ENCODE data around the gene GET4. TPM values are rescaled to one million over a fixed set of nuclear protein-coding genes. Genes with fewer than 3 reads are reported as not detected.

The GET4 gene
- total and polyA plus RNA-seq, 10 of the 15 experiments (the other 5 are each of a cell fraction or from before 2014, with no cell fraction given), result 0.66 to 73.8 (median 34.0) TPM

- TF ChIP-seq ZNF622 (IDR thresholded peaks at IDR 0.05), result no peak
- TF ChIP-seq TCF7 (IDR thresholded peaks at IDR 0.05; ENCODE audit: borderline replicate concordance), result no peak
- no peak for TF ChIP-seq IKZF2 (IDR thresholded peaks at IDR 0.05)
- TF ChIP-seq CREB1 (IDR thresholded peaks at IDR 0.05; ENCODE audit: low read depth), result peak; percentile 75; the same call in 1 of the 2 replicates
- TF ChIP-seq NFXL1 (IDR thresholded peaks at IDR 0.05; ENCODE audit: borderline replicate concordance), result peak; percentile 69; the same call in 1 of the 2 replicates
- no peak for TF ChIP-seq E2F4 (IDR thresholded peaks at IDR 0.05; ENCODE audit: low read depth, low read length)
- TF ChIP-seq ZBTB11 (CRISPR knock-in tag; IDR thresholded peaks at IDR 0.05), result peak; percentile 12; the same call in 1 of the 2 replicates
- TF ChIP-seq PRDM15 (CRISPR knock-in tag; IDR thresholded peaks at IDR 0.05), result no peak
- peak; percentile 98 for TF ChIP-seq FOS (IDR thresholded peaks at IDR 0.05; ENCODE audit: borderline replicate concordance, extremely low read depth, insufficient read length)
- TF ChIP-seq POLR2AphosphoS2 (IDR thresholded peaks at IDR 0.05; ENCODE audit: low read depth, low read length), result peak; percentile 78
- TF ChIP-seq TCF12 (IDR thresholded peaks at IDR 0.05; ENCODE audit: low read depth, low read length), result no peak
- peak; percentile 100 for TF ChIP-seq ATF3 (IDR thresholded peaks at IDR 0.05; ENCODE audit: borderline replicate concordance, extremely low read depth, low read depth, low read length)
- TF ChIP-seq IKZF1 (conservative IDR thresholded peaks at IDR 0.05), result peak; percentile 97
- peak; percentile 84 for TF ChIP-seq POLR2AphosphoS5 (IDR thresholded peaks at IDR 0.05; ENCODE audit: low read length)
- no peak for TF ChIP-seq SUPT20H (IDR thresholded peaks at IDR 0.05; ENCODE audit: borderline replicate concordance, control insufficient read depth, low read depth, low read length)
- peak; percentile 85 for TF ChIP-seq ZNF207 (IDR thresholded peaks at IDR 0.05; ENCODE audit: borderline replicate concordance)
- TF ChIP-seq NR2C2 (IDR thresholded peaks at IDR 0.05; ENCODE audit: borderline replicate concordance, control insufficient read depth, insufficient read length, low read depth), result no peak
- TF ChIP-seq ZNF384 (IDR thresholded peaks at IDR 0.05; ENCODE audit: borderline replicate concordance, low read depth, low read length), result no peak
- no peak for TF ChIP-seq HDGF (IDR thresholded peaks at IDR 0.05)
- TF ChIP-seq SMARCA5 (IDR thresholded peaks at IDR 0.05), result peak; percentile 87
- TF ChIP-seq NFYA (IDR thresholded peaks at IDR 0.05; ENCODE audit: borderline replicate concordance, low read depth, low read length), result no peak; the same call in 1 of the 2 replicates
Observed at GRCh38 chr7:876077-876971, at the start of gene GET4 (continued).
